A673 (cell line): ENCODE results near the gene GATC.

ENCODE experiments used
- CTCF ChIP-seq: fragments of 300-800, 200-600 bp; sonication (generic); conservative IDR thresholded peaks from 2 replicates; pipeline ENCODE4 v1.5.1; 2017; ENCODE audit warnings: low read depth, mild to moderate bottlenecking, antibody characterized with exemption, low read length, moderate library complexity, mixed read lengths
- EZH2 ChIP-seq: fragments of 200-600 bp; sonication (generic); IDR thresholded peaks from 2 replicates; pipeline ENCODE4 v1.6.1; 2017; ENCODE audit warnings: borderline replicate concordance, low read depth, mild to moderate bottlenecking, mixed read lengths, antibody characterized with exemption, low read length; ENCODE audit not compliant: poor library complexity, severe bottlenecking

- peak; percentile 69 for TF ChIP-seq CTCF
- TF ChIP-seq EZH2 = no peak
Observed at GRCh38 chr12:120439646-120440247, 6.5 kb upstream of the GATC start.
